ENCODE measurements around the gene WDR86.

DNA sequence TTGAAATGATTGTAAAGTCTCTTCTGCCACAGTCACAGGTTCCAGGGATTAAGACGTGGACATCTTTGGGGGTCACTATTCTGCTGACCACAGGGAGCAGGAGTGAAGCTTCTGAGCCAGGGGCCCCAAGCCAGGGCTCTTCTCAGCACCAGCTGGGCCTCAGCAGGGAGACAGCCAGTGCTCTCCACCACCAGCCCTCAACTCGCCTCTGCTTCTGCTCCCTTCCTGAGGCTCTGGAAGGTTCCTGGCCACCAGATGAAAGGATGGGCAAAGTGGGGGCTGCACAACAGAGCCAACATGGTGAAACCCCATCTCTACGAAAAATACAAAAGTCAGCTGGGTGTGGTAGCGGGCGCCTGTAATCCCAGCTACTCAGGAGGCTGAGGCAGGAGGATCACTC, 41.3 kb upstream of the WDR86 start:
- TF ChIP-seq, protein P1, sequence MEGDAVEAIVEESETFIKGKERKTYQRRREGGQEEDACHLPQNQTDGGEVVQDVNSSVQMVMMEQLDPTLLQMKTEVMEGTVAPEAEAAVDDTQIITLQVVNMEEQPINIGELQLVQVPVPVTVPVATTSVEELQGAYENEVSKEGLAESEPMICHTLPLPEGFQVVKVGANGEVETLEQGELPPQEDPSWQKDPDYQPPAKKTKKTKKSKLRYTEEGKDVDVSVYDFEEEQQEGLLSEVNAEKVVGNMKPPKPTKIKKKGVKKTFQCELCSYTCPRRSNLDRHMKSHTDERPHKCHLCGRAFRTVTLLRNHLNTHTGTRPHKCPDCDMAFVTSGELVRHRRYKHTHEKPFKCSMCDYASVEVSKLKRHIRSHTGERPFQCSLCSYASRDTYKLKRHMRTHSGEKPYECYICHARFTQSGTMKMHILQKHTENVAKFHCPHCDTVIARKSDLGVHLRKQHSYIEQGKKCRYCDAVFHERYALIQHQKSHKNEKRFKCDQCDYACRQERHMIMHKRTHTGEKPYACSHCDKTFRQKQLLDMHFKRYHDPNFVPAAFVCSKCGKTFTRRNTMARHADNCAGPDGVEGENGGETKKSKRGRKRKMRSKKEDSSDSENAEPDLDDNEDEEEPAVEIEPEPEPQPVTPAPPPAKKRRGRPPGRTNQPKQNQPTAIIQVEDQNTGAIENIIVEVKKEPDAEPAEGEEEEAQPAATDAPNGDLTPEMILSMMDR (IDR thresholded peaks at IDR 0.05) = no peak
- TF ChIP-seq POLR2A (IDR thresholded peaks at IDR 0.05; ENCODE audit: low read depth) (no peak), EP300 (IDR thresholded peaks at IDR 0.05) (no peak)

Data from esophagus muscularis mucosa (tissue), 4 donors.